ENCODE data around the gene NPIPB2.
"Not testable (repeated sequence)": the region's sequence is repeated elsewhere in the genome, so short reads cannot be mapped to it uniquely, and the experiment has no call there.

Gene NPIPB2

DNA sequence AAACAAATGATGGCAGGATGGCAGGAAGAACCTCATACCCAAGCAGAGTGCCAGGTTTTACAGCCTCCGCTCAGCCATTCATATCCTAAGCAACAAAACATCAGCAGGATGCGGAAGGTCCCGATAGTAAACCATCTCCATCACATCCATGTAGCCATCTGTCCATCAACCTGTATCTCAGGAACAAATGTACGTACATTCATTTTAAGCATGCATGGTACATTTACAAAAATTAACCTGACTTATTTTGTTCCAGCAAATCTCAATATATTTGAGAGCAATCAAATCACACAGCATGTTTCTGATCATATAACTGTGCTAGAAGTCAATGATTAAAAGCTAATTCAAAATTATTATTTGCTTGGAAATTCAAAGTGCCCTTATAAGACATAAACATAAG is at the start of gene NPIPB2:
Gene NPIPB2, minus strand, starts transcription at position 101 of the 400 bp plus-strand sequence. Its CDS starts 0 bp downstream, at position 101.
- DNase-seq, result not testable (repeated sequence)

DNA sequence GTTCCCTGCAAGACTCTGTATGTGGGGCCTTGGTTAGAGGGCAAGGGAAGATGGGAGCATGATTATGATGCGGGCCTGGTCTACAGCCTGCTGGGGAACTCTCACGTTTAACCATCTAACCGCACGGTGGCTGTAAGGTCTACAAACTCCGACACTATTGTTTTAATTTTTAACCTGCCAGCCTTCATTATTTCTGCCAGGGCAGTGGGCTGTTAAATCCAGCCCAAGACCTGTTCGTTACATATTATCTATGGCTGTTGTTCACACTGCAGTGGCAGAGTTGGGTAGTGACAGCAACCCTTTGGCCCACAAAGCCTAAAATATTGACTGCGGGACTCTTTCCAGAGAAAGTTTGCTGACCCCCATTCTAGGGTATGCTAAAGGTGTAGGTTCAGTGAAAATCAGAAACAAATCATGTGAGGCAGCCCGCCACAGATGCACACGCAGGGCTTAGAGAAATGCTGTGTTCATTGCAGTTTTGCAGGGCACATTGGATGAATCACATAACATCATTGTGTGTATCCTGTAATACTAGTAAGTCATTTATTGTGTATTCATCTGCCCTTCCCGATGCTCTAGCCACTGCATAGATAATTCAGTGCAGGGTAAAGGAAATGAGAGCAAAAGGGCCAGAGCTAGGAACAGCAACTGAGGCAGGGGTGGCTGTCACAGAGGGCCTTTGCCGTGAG is 49.0 kb upstream of the NPIPB2 start:
- DNase-seq, result no peak

DNA sequence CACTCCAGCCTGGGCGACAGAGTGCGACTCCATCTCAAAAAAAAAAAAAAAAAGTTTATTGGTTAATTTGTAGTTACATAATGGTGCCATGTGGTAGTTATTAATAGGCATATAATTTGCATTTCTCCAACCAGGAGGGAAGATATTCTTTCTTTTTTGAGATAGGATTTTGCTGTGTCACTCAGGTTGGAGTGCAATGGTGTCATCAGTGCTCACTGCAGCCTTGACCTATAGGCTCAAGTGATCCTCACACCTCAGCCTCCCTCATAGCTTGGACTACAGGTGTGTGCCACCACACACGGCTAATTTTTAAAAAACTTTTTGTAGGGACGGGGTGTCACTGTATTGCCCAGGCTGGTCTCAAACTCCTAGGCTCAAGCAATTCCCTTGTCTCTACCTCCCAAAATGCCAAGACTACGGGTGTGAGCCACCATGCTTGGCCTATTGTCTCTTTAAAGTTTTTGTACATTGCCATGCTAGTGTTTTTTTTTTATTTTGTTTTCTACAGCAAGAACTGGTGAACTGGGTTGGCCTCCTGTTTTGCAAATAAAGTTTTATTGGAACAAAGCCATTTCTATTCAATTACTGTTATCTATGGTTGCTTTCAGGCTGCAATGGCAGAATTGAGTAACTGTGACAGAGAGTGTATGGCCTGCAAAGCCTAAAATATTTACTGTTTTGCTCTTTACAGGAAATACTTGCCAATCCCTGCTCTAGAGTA is 46.6 kb upstream of the NPIPB2 start:
- no peak for DNase-seq

DNA sequence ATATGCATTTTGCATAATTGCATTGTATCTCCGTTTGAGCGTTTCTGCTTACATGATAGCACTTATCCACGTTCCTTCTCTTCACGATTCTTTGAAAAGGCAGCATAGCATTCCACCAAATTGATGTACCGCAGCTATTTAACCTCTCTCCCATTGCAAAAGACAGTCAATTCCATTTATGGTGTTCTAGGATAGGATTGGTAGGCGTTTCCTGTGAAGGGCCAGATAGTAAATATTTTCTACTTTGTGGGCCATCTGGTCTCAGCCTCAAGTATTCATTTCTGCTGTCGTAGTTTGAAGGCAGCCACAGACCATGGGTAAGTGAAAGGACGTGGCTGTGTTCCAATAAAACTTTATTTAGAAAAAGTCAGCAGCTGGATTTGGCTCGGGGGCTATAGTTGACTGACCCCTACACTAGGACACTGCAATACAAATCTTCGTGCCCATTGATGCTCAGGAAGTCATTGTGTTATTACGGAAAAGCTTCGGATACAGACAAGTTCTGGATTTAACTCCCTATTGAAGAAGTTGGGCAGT is 44.7 kb upstream of the NPIPB2 start:
- DNase-seq, result no peak

DNA sequence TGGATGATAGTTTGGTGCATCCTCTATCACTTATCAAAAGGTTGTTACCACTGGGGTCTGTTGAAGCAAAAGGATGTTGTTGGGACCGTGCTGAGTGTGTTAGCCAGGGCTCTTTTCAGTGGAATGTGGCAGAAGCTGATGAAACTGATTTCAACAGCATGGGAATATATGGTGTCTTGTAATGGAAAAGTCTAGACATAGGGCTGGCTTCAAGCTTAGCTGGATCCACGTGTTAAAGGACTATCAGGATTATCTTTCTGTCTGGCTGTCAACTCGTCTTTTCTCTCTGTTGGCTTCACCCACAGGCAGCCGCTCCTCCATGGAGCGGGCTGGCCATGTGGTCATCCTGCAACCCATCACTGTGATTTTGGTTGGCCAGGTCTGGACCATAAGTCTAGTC is 43.4 kb upstream of the NPIPB2 start:
- DNase-seq, result no peak

DNA sequence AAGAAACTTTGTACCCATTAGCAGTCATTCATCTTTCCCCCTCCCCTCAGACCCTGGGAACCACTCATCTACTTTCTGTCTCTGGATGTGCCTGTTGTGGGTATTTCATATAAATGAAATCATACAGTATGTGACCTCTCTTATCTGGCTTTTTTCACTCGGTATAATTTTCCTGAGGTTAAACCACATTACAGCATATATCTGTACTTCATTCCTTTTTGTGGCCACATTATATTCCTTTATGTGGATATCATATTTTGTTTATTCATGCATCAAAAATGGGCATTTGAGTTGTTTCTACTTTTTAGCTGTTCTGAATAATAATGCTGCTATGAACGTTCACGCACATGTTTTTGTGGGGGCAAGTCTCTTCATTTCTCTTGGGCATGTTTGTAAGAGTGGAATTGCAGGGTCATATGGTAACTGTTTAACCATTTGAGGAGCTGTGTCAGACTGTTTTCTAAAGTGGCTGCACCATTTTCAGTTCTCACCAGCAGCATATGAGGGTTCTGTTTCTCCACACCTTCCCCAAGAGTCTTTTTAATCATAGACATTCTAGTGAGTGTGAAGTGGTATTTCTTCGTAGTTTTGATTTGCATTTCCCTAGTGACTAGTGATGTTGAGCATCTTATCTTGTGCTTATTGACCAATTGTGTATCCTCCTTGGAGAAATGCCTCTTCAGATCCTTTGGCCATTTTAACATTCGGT is 38.4 kb upstream of the NPIPB2 start:
- DNase-seq, result no peak

DNA sequence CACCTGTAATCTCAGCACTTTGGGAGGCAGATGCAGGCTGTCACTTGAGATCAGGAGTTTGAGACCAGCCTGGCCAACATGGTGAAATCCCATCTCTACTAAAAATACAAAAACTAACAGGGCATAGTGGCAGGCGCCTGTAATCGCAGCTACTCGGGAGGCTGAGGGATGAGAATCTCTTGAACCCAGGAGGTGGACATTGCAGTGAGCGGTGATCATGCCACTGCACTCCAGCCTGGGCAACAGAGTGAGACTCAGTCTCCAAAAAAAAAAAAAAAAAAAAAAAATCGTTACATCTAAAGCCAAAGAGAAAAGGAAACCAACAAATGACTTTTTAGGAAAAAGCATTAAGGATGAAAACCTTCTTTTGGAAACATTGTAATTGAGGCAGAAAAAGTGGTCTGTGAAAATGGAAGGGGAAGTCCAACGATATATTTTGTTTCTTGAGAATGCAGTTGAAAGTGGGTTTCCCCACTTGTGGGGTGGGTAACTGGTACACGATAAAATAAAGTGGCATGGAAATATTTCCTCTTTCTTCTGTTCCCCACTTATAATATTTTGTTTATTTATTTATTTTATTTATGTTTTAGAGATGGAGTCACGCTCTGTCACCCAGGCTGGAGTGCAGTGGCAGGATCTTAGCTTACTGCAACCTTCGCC is 37.3 kb upstream of the NPIPB2 start:
- DNase-seq, result no peak

DNA sequence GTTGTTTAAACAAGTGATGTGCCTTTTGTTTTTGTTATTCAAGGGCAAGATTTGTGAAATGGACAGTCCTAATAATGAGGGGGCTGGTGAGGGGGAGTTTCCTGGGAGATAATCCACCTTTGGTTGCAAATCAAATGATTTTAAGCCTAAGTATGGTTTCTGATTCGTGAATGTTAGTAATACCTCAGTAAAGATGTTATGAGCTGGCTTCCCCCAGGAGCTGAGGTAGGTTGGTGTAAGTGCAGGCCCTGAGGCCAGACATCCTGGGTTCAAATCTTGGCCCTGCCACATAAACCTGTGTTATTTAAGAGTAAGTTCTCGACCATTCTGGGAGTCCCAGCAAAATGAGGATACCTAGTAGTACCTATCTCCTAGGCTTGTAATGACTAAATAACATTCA is 36.2 kb upstream of the NPIPB2 start:
- DNase-seq, result no peak

DNA sequence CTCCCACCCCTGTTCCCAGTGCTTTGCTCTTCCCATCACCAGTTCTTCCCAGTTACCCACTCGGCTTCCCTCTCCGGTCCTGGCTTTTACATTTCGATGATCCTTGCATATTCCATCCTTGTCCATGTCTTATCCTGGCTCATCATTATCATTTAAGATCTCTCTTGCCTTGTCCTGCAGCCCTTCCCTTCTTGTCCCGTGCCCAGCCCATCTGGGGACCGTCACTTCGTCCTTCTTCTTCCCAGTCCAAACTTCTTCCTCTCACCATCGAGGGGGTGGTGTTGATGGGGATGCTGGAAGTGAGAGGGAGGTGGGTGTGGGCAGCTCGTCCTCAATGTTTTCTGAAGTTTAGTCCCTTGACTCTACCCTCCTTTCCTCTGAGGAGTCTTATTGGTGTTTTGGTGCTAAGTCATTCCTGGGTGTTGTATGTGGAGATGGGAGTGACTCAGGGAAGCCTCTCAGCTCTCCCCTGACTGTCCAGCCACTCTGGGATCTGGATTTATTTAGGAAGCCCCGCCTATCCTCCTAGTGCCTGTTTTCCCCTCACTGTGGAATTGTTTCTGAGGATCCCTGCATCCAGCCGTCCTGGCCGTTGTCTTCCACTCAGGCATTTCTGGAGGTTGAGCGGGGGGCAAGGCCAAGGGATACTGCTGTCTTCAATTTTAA is 35.7 kb upstream of the NPIPB2 start:
- peak; percentile 88 for DNase-seq

DNA sequence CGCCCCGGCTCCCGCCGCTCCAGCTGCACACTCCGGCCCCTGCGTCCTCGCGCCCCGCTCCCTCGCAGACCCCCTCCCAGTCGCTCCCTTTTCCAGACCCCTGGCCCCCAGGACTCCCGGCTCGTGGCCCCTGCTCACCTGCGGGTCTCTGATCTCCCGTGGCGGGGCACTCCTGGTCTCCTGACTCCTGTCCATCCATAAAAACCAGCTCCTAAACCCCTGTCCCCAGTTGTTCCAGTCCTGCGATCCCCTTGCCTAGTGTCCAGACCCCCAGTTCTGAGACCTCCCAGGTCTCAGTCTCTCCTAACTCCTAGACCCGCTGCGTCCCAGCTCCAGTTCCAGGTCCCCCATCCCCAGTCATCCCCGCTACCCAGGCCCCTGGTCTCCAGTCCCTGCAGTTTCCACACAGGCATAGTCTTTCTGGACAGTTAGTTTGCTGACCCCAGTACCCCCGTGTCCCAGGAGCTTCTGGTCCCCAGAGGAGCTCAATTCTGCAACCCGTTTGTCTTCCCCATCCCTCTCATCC is 35.1 kb upstream of the NPIPB2 start:
- no peak for DNase-seq

DNA sequence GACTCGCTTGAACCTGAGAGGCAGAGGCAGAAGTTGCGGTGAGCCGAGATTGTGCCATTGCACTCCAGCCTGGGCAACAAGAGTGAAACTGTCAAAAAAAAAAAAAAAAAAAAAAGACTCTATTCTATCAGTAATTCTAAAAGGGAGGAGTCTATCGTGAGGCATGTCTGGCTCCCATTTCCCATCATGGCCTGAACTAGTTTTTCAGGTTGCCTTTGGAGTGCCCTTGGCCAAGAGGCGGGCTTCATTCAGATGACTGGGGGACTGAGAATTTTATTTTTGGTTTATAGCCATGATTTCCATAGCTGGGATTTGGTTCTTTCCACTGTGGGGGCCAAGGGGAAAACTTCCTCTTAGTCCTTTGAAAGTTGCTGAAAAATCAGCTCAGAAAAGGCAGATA is 31.2 kb upstream of the NPIPB2 start:
- no peak for DNase-seq

DNA sequence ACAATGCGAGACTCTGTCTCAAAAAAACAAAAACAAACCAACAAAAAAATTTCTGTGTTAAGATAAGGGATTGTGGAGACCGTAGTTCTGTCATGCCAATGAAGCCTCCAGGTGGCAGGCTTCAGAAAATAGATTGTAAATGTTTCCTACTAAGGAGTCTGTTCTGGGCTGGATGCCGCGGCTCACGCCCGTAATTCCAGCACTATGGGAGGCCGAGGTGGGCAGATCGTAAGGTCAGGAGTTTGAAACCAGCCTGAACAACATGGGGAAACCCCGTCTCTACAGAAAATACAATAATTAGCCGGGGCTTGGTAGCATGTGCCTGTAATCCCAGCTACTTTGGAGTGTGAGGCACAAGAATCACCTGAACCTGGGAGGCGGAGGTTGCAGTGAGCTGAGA is 30.3 kb upstream of the NPIPB2 start:
- no peak for DNase-seq

DNA sequence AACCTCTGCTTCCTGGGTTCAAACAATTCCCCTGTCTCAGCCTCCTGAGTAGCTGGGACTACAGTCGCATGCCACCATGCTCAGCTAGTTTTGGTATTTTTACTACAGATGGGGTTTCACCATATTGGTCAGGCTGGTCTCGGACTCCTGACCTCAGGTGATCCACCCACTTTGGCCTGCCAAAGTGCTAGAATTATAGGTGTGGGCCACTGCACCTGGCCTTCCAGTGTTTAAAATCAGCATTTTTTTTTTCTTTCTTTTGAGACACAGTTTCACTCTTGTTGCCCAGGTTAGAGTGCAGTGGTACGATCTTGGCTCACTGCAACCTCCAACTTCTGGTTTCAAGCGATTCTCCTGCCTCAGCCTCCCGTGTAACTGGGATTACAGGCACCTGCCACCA is 28.4 kb upstream of the NPIPB2 start:
- not testable (repeated sequence) for DNase-seq

DNA sequence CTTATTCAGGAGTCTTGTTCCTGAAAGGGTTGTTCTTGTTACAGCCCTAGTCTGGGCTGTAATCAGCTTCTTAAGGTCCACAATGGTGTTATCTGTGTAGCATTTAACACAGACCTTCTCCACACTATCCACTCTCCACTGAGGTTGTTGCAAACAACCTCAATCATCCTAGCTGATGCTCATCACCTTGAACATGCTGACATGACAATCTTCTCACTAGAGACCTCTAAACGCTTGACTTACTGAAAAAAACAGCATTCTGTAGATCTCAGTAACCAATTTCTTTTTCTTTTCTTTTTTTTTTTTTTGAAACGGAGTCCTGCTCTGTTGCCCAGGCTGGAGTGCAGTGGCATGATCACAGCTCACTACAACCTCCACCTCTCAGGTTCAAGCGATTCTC is 26.7 kb upstream of the NPIPB2 start:
- DNase-seq, result no peak

DNA sequence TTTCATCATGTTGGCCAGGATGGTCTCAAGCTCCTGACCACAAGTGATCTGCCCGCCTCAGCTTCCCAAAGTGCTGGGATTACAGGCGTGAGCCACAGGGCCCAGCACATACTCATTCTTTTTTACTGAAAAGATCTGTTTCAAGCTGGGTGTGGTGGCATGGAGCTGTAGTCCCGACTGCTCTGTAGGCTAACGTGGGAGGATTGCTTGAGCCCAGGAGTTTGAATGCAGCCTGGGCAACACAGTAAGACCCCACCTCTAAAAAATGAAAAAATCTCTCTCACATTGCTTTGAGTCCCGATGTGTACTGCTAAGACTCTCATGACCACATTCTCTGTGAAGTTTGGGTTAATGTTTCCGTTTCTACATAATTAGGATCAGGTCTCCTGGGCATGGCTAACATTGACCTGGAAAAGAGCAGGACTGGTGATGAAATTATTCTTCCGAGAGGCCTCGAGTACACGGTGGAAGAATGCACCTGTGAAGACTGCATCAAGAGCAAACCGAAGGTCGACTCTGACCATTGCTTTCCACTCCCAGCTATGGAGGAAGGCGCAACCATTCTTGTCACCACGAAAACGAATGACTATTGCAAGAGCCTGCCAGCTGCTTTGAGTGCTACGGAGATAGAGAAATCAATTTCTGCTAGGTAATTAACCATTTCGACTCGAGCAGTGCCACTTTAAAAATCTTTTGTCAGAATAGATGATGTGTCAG is 25.5 kb upstream of the NPIPB2 start:
- DNase-seq, result no peak

DNA sequence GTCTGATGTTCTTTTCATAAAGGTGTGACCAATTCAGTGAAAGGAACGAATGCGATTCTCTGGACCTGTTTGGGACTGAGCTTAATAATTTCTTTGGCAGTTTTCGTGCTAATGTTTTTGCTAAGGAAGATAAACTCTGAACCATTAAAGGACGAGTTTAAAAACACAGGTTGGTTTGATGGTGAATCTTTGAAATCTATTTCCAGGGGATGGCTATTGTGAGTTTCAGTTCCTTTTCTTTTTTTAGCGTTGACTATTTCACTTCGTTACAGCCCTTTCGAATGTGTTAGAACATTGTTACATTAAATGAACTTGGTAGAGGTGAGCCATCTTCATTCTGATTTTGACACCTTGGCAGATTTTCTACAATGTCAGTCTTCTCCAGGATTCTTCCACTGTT is 24.3 kb upstream of the NPIPB2 start:
- no peak for DNase-seq

DNA sequence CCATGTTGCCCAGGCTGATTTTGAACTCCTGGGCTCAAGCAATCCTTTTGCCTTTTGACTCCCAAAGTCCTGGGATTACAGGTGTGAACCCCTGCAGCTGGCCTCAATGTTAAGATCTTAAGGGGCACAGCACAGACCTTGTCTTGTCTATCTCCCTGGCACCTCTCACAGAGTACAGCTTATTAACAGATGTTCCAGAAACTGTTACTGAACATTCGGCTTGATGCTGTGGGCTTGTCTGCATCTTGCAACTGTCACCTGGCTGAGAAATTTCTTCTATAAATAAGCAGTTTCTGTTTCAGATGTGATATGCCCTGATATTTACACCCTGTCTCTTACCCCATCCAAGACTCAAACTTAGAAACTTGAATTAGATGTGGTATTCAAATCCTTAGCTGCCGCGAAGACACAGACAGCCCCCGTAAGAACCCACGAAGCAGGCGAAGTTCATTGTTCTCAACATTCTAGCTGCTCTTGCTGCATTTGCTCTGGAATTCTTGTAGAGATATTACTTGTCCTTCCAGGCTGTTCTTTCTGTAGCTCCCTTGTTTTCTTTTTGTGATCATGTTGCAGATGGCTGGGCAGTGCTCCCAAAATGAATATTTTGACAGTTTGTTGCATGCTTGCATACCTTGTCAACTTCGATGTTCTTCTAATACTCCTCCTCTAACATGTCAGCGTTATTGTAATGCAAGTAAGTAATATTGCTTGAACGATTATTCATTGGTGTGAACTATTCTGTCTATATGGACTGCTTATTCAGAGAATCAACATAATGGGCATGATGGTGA is 23.1 kb upstream of the NPIPB2 start, which contains the start of gene TNFRSF17:
Gene TNFRSF17, plus strand, starts transcription at position 450 of the 791 bp plus-strand sequence. Its CDS starts 115 bp downstream, at position 565.
- no peak for DNase-seq

DNA sequence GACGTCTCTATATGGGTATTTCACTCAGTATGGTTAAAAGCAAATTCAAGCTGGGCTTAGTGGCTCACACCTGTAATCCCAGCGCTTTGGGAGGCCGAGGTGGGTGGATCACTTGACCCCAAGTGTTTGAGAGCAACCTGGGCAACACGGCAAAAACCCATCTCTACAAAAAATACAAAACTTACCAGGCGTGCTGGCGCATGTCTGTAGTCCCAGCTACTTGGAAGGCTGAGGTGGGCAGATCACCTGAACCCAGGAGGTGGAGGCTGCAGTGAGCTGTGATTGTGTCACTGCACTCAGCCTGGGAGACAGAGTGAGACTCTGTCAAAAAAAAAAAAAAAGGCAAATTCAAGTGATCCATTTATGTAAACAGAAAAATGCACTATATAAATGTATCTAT is 21.9 kb upstream of the NPIPB2 start:
- DNase-seq, result no peak

DNA sequence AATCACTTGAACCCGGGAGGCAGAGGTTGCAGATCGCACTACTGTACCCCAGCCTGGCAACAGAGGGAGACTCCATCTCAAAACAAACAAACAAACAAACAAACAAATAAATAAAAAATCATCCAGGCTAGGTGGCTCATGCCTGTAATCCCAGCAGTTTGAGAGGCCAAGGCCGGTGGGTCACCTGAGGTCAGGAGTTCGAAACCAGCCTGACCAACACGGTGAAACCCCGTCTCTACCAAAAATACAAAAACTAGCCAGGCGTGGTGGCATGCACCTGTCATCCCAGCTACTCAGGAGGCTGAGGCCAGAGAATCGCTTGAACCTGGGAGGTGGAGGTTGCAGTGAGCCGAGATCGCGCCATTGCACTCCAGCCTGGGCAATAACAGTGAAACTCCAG is 21.1 kb upstream of the NPIPB2 start:
- DNase-seq, result not testable (repeated sequence)

DNA sequence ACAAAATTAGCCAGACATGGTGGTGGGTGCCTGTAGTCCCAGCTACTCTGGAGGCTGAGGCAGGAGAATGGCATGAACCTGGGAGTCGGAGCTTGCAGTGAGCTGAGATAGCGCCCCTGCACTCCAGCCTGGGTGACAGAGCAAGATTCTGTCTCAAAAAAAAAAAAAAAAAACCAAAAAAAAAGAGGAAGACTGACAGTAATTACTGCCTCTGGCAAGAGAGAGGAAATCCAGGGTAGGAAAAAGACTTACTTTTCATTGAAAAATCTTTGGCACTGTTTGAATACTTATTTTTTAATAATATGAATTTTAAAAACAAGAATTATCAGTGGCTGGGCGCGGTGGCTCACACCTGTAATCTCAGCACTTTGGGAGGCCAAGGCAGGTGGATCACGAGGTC is 20.6 kb upstream of the NPIPB2 start:
- DNase-seq, result not testable (repeated sequence)

All from HCEC 1CT (cell line).